Neural crest cell (in vitro differentiated cells): ENCODE data around the gene UNC79. TPM values are rescaled to one million over a fixed set of nuclear protein-coding genes. Genes with fewer than 3 reads are reported as not detected.

ENCODE experiments used
- DNase-seq: peaks from one replicate; pipeline ENCODE4 v3.0.0; 2021; ENCODE audit warnings: low read depth, mixed read lengths, low spot score
- H3K27ac Mint-ChIP-seq: one replicate; pipeline ENCODE4 v1.8.0; 2021; ENCODE audit warnings: mild to moderate bottlenecking, mixed read lengths; ENCODE audit not compliant: unreplicated experiment
- H3K27me3 Mint-ChIP-seq: 2 replicates; pipeline ENCODE4 v1.8.0; 2021; ENCODE audit warnings: low read depth, mild to moderate bottlenecking, mixed read lengths
- H3K36me3 Mint-ChIP-seq: 2 replicates; pipeline ENCODE4 v1.8.0; 2021; ENCODE audit warnings: low read depth, mild to moderate bottlenecking, mixed read lengths
- H3K4me1 Mint-ChIP-seq: 2 replicates; pipeline ENCODE4 v1.8.0; 2021; ENCODE audit warnings: mixed read lengths
- H3K4me3 Mint-ChIP-seq: one replicate; pipeline ENCODE4 v1.8.0; 2021; ENCODE audit warnings: mild to moderate bottlenecking, mixed read lengths
- H3K9me3 Mint-ChIP-seq: 2 replicates; pipeline ENCODE4 v1.8.0; 2021; ENCODE audit warnings: mixed read lengths
- total RNA-seq: library from RNA; stranded (reverse); gene quantifications from 2 replicates; pipeline ENCODE4 v1.2.1, GENCODE V29; 2021
- TF ChIP-seq, protein P1 (sequence below): fragments of 200-600 bp; sonication (generic); conservative IDR thresholded peaks from 2 replicates; pipeline ENCODE4 v1.5.0; 2021; ENCODE audit warnings: antibody characterized with exemption, mild to moderate bottlenecking

Gene UNC79
- total RNA-seq, 1 donor from 2014 or later = 2.2 TPM

DNA sequence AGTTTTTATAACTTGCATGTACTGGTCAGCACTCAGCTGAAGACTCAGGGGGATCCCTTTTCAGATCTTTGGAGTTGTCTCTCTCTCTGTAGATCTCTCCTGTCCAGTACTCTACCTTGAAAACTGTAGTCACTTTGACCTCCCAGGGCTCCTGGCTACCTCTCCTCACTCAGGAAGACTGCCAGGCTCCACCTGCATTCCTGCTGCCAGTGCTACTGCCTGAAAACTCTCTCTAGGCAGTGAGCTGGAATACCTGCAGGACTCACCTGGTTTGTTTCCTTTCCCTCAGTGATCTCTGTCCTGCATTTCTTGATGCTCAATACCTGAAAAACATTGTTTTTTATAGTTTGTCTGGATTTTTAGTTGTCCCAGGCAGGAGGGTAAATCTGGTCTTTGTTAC lies 270.2 kb downstream of the UNC79 start:
- Mint-ChIP-seq H3K27ac (no peak overlapping the region), H3K27me3 (no peaks in the 10 kb centered on the region), H3K4me3 (no peak overlapping the region), H3K36me3 (peaks cover 3% of the 10 kb centered on the region), H3K9me3 (peaks cover 6% of the 10 kb centered on the region), H3K4me1 (no peaks in the 10 kb centered on the region)
- TF ChIP-seq, protein P1, sequence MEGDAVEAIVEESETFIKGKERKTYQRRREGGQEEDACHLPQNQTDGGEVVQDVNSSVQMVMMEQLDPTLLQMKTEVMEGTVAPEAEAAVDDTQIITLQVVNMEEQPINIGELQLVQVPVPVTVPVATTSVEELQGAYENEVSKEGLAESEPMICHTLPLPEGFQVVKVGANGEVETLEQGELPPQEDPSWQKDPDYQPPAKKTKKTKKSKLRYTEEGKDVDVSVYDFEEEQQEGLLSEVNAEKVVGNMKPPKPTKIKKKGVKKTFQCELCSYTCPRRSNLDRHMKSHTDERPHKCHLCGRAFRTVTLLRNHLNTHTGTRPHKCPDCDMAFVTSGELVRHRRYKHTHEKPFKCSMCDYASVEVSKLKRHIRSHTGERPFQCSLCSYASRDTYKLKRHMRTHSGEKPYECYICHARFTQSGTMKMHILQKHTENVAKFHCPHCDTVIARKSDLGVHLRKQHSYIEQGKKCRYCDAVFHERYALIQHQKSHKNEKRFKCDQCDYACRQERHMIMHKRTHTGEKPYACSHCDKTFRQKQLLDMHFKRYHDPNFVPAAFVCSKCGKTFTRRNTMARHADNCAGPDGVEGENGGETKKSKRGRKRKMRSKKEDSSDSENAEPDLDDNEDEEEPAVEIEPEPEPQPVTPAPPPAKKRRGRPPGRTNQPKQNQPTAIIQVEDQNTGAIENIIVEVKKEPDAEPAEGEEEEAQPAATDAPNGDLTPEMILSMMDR = no peak
- no peak for DNase-seq

DNA sequence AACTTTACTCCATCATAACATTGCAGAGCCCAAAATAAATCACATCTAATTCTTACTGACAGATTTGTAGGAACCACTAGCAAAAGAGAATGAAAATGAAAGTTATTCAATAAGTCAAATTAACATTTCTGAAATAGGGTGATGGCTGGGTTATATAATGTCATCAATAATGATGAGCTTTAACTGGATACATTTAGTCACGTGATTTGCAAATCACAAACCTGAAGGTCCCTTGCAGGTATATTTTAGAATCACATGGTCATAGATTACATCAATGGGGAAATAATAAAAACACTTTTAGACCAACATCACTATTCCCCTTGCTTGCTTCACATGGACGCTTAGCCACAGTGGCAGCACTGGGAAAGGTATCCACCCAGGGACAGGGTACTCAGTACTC lies 270.8 kb downstream of the UNC79 start:
- peaks cover 3% of the 10 kb centered on the region for H3K9me3 Mint-ChIP-seq
- H3K4me1 Mint-ChIP-seq = no peaks in the 10 kb centered on the region
- peaks cover 3% of the 10 kb centered on the region for H3K36me3 Mint-ChIP-seq
- TF ChIP-seq, protein P1 = no peak
- H3K27ac Mint-ChIP-seq = no peak overlapping the region
- H3K27me3 Mint-ChIP-seq = no peaks in the 10 kb centered on the region
- no peak overlapping the region for H3K4me3 Mint-ChIP-seq
- DNase-seq = no peak

DNA sequence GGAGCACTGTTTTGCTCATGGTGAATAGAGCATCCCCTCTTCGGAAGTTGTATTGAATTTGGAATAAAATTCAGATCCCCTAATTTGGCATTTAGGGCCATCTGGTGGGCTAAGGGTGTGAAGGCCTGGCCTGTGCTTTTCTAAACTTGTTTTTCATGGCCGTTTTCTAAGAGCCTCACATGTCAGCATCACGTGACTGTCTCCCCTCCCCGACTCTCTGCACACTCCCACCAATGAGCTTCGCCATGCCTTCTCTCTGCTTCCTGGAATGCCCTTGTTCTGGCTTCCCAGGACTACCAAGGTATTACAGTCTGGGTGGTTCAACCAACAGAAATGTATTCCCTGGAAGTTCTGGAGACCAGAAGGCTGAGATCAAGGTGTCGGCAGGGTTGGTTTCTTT lies 272.2 kb downstream of the UNC79 start:
- H3K9me3 Mint-ChIP-seq = peaks cover 2% of the 10 kb centered on the region
- H3K27ac Mint-ChIP-seq = peak overlapping the region; percentile 21
- no peak for DNase-seq
- H3K27me3 Mint-ChIP-seq = no peaks in the 10 kb centered on the region
- no peaks in the 10 kb centered on the region for H3K4me1 Mint-ChIP-seq
- no peak overlapping the region for H3K4me3 Mint-ChIP-seq
- TF ChIP-seq, protein P1 = no peak
- peaks cover 2% of the 10 kb centered on the region for H3K36me3 Mint-ChIP-seq

DNA sequence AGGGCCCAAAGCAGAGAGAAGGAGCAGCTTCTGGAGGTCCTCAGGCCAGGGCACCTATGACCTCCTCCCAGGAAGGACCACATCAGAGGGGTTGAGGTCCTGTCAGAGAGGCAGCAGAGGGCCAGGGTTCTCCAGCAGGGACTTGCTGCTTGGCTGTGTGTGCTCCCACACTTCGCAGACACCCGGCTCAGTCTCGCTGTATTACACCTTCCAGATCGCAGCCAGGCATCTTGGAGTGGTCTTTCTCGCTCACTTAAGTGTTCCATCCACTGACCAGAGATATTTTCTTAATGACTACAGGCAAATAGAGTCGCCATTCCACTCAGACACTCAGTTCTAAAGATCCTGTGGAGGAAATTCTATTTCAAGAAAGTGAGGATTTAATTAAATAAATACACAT lies 273.2 kb downstream of the UNC79 start:
- no peaks in the 10 kb centered on the region for H3K9me3 Mint-ChIP-seq
- no peaks in the 10 kb centered on the region for H3K36me3 Mint-ChIP-seq

DNA sequence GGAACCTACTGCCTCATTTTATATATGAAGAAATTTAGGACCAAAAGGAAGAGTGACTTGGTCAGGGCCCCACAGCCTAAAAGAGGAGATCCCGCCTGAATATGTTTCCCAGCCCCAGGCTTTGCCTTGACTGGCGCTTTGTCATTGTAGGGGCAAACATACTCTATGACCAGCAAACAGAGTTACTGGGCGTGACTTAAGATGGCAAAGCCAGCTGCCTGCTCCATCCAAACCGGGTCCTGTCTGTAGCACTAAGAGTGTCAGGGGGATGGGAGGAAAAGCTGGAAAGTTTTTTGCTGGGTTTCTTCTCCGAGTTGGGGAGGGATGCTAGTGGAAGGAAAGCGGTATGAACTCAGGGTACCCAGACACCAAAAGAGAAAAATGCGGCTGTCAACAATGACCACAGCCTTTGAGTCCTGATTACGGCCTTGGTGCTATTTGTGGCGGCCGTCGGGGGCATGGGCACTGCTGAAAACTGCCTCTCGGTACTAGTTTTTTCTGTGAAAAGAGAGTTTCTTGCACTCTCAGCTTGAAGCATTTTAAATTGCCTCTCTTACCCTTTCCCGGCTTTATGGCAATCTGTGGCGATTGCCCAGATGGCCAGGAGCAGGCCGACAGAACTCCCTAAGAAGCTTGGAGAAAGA lies 274.9 kb downstream of the UNC79 start:
- no peaks in the 10 kb centered on the region for H3K27me3 Mint-ChIP-seq
- no peak for DNase-seq
- H3K9me3 Mint-ChIP-seq = no peaks in the 10 kb centered on the region
- no peaks in the 10 kb centered on the region for H3K36me3 Mint-ChIP-seq
- peaks cover 7% of the 10 kb centered on the region for H3K4me1 Mint-ChIP-seq
- H3K4me3 Mint-ChIP-seq = no peak overlapping the region
- TF ChIP-seq, protein P1 = no peak
- no peak overlapping the region for H3K27ac Mint-ChIP-seq

More for the DNA sequence above, 273.2 kb downstream of the UNC79 start:
- no peak for DNase-seq
- Mint-ChIP-seq H3K27me3 (no peaks in the 10 kb centered on the region), H3K4me1 (peaks cover 4% of the 10 kb centered on the region), H3K27ac (no peak overlapping the region), H3K4me3 (no peak overlapping the region)
- TF ChIP-seq, protein P1 = no peak
